GM23338 (cell line): ENCODE results near the gene EDEM1. TPM values are rescaled to one million over a fixed set of nuclear protein-coding genes. Genes with fewer than 3 reads are reported as not detected.
"Not testable (repeated sequence)": the region's sequence is repeated elsewhere in the genome, so short reads cannot be mapped to it uniquely, and the experiment has no call there.

Experiments
- ATAC-seq: fragments of 200-7000 bp; cut with Tn5 transposase; 3 replicates; pipeline ENCODE4 v1.9.1; 2020
- DNase-seq: peaks from one replicate; pipeline ENCODE4 v3.0.0-alpha.2; 2015; ENCODE audit warnings: low spot score
- H2AFZ ChIP-seq: fragments of 200-600 bp; sonication (generic); 2 replicates; pipeline ENCODE4 v1.8.0; 2016; ENCODE audit warnings: antibody characterized with exemption, mild to moderate bottlenecking, moderate library complexity
- H3F3A ChIP-seq: fragments of 200-600 bp; sonication (generic); replicated peaks from 2 replicates; pipeline ENCODE4 v1.8.0; 2017; ENCODE audit warnings: antibody characterized with exemption, mixed run types, low read depth
- H3K27ac ChIP-seq: fragments of 200-600 bp; sonication (generic); 2 replicates; pipeline ENCODE4 v1.6.1; 2016; ENCODE audit warnings: low read depth
- H3K27me3 ChIP-seq: fragments of 200-600 bp; sonication (generic); 2 replicates; pipeline ENCODE4 v1.8.0; 2016; ENCODE audit warnings: mild to moderate bottlenecking, mixed run types, moderate library complexity; ENCODE audit not compliant: insufficient read depth
- H3K36me3 ChIP-seq: fragments of 200-600 bp; sonication (generic); 2 replicates; pipeline ENCODE4 v1.8.0; 2016; ENCODE audit warnings: mild to moderate bottlenecking; ENCODE audit not compliant: insufficient read depth
- H3K4me1 ChIP-seq: fragments of 200-600 bp; sonication (generic); 2 replicates; pipeline ENCODE4 v1.8.0; 2016; ENCODE audit warnings: mild to moderate bottlenecking, moderate library complexity; ENCODE audit not compliant: insufficient read depth
- H3K4me2 ChIP-seq: fragments of 200-600 bp; sonication (generic); 2 replicates; pipeline ENCODE4 v1.7.1; 2017; ENCODE audit warnings: mixed run types
- H3K4me3 ChIP-seq: fragments of 200-600 bp; sonication (generic); 2 replicates; pipeline ENCODE4 v1.6.1; 2016; ENCODE audit warnings: mixed run types
- H3K79me2 ChIP-seq: fragments of 200-600 bp; sonication (generic); replicated peaks from 2 replicates; pipeline ENCODE4 v1.8.0; 2017; ENCODE audit warnings: mild to moderate bottlenecking; ENCODE audit not compliant: insufficient read depth
- H3K9me2 ChIP-seq: fragments of 200-600 bp; sonication (generic); 2 replicates; pipeline ENCODE4 v1.8.0; 2017; ENCODE audit not compliant: insufficient read depth
- H4K20me1 ChIP-seq: fragments of 200-600 bp; sonication (generic); replicated peaks from 2 replicates; pipeline ENCODE4 v1.8.0; 2017; ENCODE audit warnings: mild to moderate bottlenecking; ENCODE audit not compliant: insufficient read depth
- H3K27ac Mint-ChIP-seq: 2 replicates; pipeline ENCODE4 v1.8.0; 2020; ENCODE audit warnings: inconsistent platforms, mild to moderate bottlenecking, moderate library complexity, mixed read lengths
- H3K27me3 Mint-ChIP-seq: 3 replicates; pipeline ENCODE4 v1.8.0; 2022; ENCODE audit warnings: low read depth, mild to moderate bottlenecking, moderate library complexity, mixed read lengths, inconsistent platforms; ENCODE audit not compliant: insufficient read depth, poor library complexity
- H3K36me3 Mint-ChIP-seq: 3 replicates; pipeline ENCODE4 v1.8.0; 2021; ENCODE audit warnings: low read depth, mild to moderate bottlenecking, inconsistent platforms, moderate library complexity, mixed read lengths
- H3K4me1 Mint-ChIP-seq: 3 replicates; pipeline ENCODE4 v1.8.0; 2020; ENCODE audit warnings: mild to moderate bottlenecking, inconsistent platforms, mixed read lengths
- H3K4me3 Mint-ChIP-seq: 3 replicates; pipeline ENCODE4 v1.8.0; 2021; ENCODE audit warnings: moderate library complexity, mild to moderate bottlenecking, inconsistent platforms, mixed read lengths
- H3K9me3 Mint-ChIP-seq: 3 replicates; pipeline ENCODE4 v1.8.0; 2020; ENCODE audit warnings: moderate library complexity, mild to moderate bottlenecking, inconsistent platforms, mixed read lengths
- CREB1 ChIP-seq: fragments of 250-450 bp; sonication (Bioruptor Pico); IDR thresholded peaks from 2 replicates; pipeline ENCODE4 v1.5.0; 2020; ENCODE audit warnings: low read depth, mild to moderate bottlenecking, moderate library complexity
- CTCF ChIP-seq, 2 experiments: fragments of 200-600 bp in 1 of 2; sonication (generic) in 1 of 2; conservative IDR thresholded peaks; 2 replicates each; pipeline versions ENCODE4 v1.5.1 to v1.6.1; 2016 to 2017; ENCODE audit warnings: antibody characterized with exemption in 2 of 2, low read depth in 2 of 2, mild to moderate bottlenecking in 2 of 2, moderate library complexity in 1 of 2
- EZH2 ChIP-seq: fragments of 200-600 bp; sonication (generic); IDR thresholded peaks from one replicate; pipeline ENCODE4 v1.8.0; 2017; ENCODE audit warnings: antibody characterized with exemption, mild to moderate bottlenecking, low read depth; ENCODE audit not compliant: unreplicated experiment
- EZH2phosphoT487 ChIP-seq: fragments of 200-600 bp; sonication (generic); IDR thresholded peaks from one replicate; pipeline ENCODE4 v1.8.1; 2018; ENCODE audit warnings: antibody characterized with exemption; ENCODE audit not compliant: unreplicated experiment
- JUNB ChIP-seq: IDR thresholded peaks from one replicate; pipeline ENCODE4 v1.6.1; 2016; ENCODE audit warnings: antibody characterized with exemption; ENCODE audit not compliant: unreplicated experiment
- NANOG ChIP-seq: IDR thresholded peaks from 2 replicates; pipeline ENCODE4 v1.6.1; 2016; ENCODE audit warnings: antibody characterized with exemption, borderline replicate concordance
- POLR2AphosphoS5 ChIP-seq: IDR thresholded peaks from 2 replicates; pipeline ENCODE4 v1.6.1; 2016; ENCODE audit warnings: antibody characterized with exemption, low read depth
- REST ChIP-seq: IDR thresholded peaks from one replicate; pipeline ENCODE4 v1.6.1; 2018; ENCODE audit warnings: antibody characterized with exemption; ENCODE audit not compliant: unreplicated experiment
- STAT1 ChIP-seq: IDR thresholded peaks from one replicate; pipeline ENCODE4 v1.6.1; 2016; ENCODE audit warnings: antibody characterized with exemption; ENCODE audit not compliant: unreplicated experiment
- ZNF114 ChIP-seq: fragments of 250-450 bp; sonication (Bioruptor Pico); IDR thresholded peaks from 2 replicates; pipeline ENCODE4 v1.5.0; 2020; ENCODE audit warnings: mild to moderate bottlenecking, moderate library complexity
- ZNF331 ChIP-seq: fragments of 250-450 bp; sonication (Bioruptor Pico); IDR thresholded peaks from 2 replicates; pipeline ENCODE4 v1.5.0; 2020; ENCODE audit warnings: low read depth, mild to moderate bottlenecking, moderate library complexity
- polyA plus RNA-seq: library from polyadenylated mRNA; unstranded; fragments of >200 nt; fragmentation: Nextera tagmentation; extraction: Ambion mirVana; gene quantifications from 2 replicates; pipeline ENCODE4 v1.2.1, GENCODE V29; 2016
- total RNA-seq: library from RNA; depleted of rRNA; stranded (reverse); fragments of >200 nt; shearing (Covaris generic); gene quantifications from 2 replicates; pipeline ENCODE4 v1.2.3, GENCODE V29; 2014
- TF ChIP-seq, protein P1 (sequence below): IDR thresholded peaks from 2 replicates; pipeline ENCODE4 v1.6.1; 2016; ENCODE audit warnings: antibody characterized with exemption

The EDEM1 gene
- total and polyA plus RNA-seq, 2 experiments from 2014 or later = 2.2 to 36.7 TPM

- TF ChIP-seq, protein P1, sequence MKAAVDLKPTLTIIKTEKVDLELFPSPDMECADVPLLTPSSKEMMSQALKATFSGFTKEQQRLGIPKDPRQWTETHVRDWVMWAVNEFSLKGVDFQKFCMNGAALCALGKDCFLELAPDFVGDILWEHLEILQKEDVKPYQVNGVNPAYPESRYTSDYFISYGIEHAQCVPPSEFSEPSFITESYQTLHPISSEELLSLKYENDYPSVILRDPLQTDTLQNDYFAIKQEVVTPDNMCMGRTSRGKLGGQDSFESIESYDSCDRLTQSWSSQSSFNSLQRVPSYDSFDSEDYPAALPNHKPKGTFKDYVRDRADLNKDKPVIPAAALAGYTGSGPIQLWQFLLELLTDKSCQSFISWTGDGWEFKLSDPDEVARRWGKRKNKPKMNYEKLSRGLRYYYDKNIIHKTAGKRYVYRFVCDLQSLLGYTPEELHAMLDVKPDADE = no peak
- no peak for TF ChIP-seq POLR2AphosphoS5
- TF ChIP-seq CREB1 = no peak
- TF ChIP-seq STAT1 = no peak
- TF ChIP-seq EZH2 = no peak
- no peak for TF ChIP-seq CTCF (conservative IDR thresholded peaks at IDR 0.05; ENCODE audit: low read depth in 2 of 2)
- TF ChIP-seq ZNF331 = no peak
- TF ChIP-seq JUNB = no peak
- no peak for TF ChIP-seq REST
- TF ChIP-seq EZH2phosphoT487 = no peak
- TF ChIP-seq NANOG = no peak
- TF ChIP-seq ZNF114 (CRISPR knock-in tag) = no peak
Observed at GRCh38 chr3:5181469-5182141, 5.9 kb upstream of the EDEM1 start (continued).

DNA sequence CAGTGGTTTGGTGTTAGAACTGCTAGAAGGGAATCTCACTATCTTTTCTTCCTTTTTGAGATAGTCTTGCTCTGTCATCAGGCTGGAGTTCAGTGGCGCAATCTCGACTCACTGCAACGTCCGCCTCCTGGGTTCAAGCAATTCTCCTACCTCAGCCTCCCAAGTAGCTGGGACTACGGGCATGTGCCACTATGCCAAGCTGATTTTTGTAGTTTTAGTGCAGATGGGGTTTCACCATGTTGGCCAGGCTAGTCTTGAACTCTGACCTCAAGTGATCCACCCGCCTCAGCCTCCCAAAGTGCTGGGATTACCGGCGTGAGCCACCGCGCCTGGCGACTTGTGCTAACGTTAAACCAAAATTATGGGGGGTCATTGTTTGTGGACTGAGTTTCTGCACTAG lies 3.8 kb upstream of the EDEM1 start:
- H3K4me3 Mint-ChIP-seq, H3K9me3 Mint-ChIP-seq, H3K27ac ChIP-seq, H3K27me3 ChIP-seq, H3F3A ChIP-seq, H3K36me3 Mint-ChIP-seq, H3K9me2 ChIP-seq, H3K27me3 Mint-ChIP-seq, H4K20me1 ChIP-seq, H3K79me2 ChIP-seq, H3K4me2 ChIP-seq, H3K4me1 ChIP-seq, H2AFZ ChIP-seq, ATAC-seq, H3K4me3 ChIP-seq, DNase-seq, H3K27ac Mint-ChIP-seq, H3K36me3 ChIP-seq: not testable (repeated sequence)
- peaks cover 17% of the 10 kb centered on the region; the same call in 2 of the 3 replicates for H3K4me1 Mint-ChIP-seq
